Kidney (tissue), 14 donors: ENCODE measurements around the gene MAPT. TPM values are rescaled to one million over a fixed set of nuclear protein-coding genes. Genes with fewer than 3 reads are reported as not detected.

ENCODE experiments used
- DNase-seq, 5 donors: peaks; one replicate each; pipeline ENCODE4 v3.0.0-alpha.2; 2013 to 2020
- FAIRE-seq: peaks from 2 replicates; lab custom pipeline; 2012; peaks lifted over from hg19 to GRCh38; lab: Jason Lieb, UNC
- H3K27ac ChIP-seq, 2 donors: one replicate each; pipeline ENCODE4 v1.7.0; 2013; ENCODE audit warnings: low read depth in 2 of 2, low read length in 2 of 2, inconsistent platforms in 1 of 2
- H3K27me3 ChIP-seq: one replicate; pipeline ENCODE4 v1.7.1; 2013; ENCODE audit warnings: low read length, inconsistent platforms; ENCODE audit not compliant: control insufficient read depth, insufficient read depth
- H3K36me3 ChIP-seq, 3 donors: one replicate each; pipeline versions ENCODE4 v1.7.0 to v1.7.1; 2013; ENCODE audit warnings: low read length in 3 of 3, control low read depth in 1 of 3, inconsistent platforms in 1 of 3; ENCODE audit not compliant: insufficient read depth in 3 of 3, control insufficient read depth in 2 of 3
- H3K4me1 ChIP-seq, 3 donors: one replicate each; pipeline versions ENCODE4 v1.7.0 to v1.7.1; 2013; ENCODE audit warnings: low read length in 3 of 3, inconsistent platforms in 1 of 3, low read depth in 1 of 3; ENCODE audit not compliant: control insufficient read depth in 2 of 3, insufficient read depth in 2 of 3
- H3K4me3 ChIP-seq, 3 donors: one replicate each; pipeline versions ENCODE4 v1.7.0 to v1.8.1; 2013; ENCODE audit warnings: low read length in 3 of 3, control low read depth in 1 of 3, inconsistent platforms in 1 of 3
- H3K9ac ChIP-seq, 3 donors: one replicate each; pipeline versions ENCODE4 v1.7.0 to v1.7.1; 2013; ENCODE audit warnings: low read length in 3 of 3, control low read depth in 1 of 3, inconsistent platforms in 1 of 3
- H3K9me3 ChIP-seq, 3 donors: one replicate each; pipeline versions ENCODE4 v1.7.0 to v1.7.1; 2013; ENCODE audit warnings: low read length in 3 of 3, control low read depth in 1 of 3, inconsistent platforms in 1 of 3; ENCODE audit not compliant: control insufficient read depth in 2 of 3, insufficient read depth in 1 of 3
- intact Hi-C: fragments of 100-400 bp; cut with DNase I; formaldehyde crosslinking; loops from one replicate; pipeline ENCODE4 v1.11.1; 2022
- polyA plus RNA-seq: library from polyadenylated mRNA; stranded (reverse); fragments of 350-450 nt; fragmentation: Illumina TruSeq; extraction: RNeasy Lipid Tissue Mini Kit (QIAGEN cat#74804); gene quantifications from one replicate; pipeline ENCODE4 v1.2.3, GENCODE V29; 2014; ENCODE audit warnings: low read depth, low replicate concordance; ENCODE audit not compliant: insufficient read depth
- total RNA-seq: library from RNA; stranded (reverse); fragmentation: NEBNext Ultra II Directional; extraction: Animal tissue kit (Norgen Biotek cat#: 25700); gene quantifications from one replicate; pipeline ENCODE4 v1.2.1, GENCODE V29; 2021
- TF ChIP-seq, protein P1 (sequence below): IDR thresholded peaks from 3 replicates; pipeline ENCODE4 v1.5.1; 2012; ENCODE audit warnings: mild to moderate bottlenecking, moderate library complexity, borderline replicate concordance; ENCODE audit not compliant: insufficient read depth; ENCODE audit errors: extremely low read depth
- donor health status: control.
- donor health status: control.
- donor health status: control.
- donor health status: control.
- donor health status: control.
- donor health status: DM: yes; HTN: yes; CAD: no.
- donor health status: Normal renal cell carcinoma (clear cell type).

MAPT gene
- total and polyA plus RNA-seq, 2 donors from 2014 or later: 2.9 to 15.4 TPM

DNA sequence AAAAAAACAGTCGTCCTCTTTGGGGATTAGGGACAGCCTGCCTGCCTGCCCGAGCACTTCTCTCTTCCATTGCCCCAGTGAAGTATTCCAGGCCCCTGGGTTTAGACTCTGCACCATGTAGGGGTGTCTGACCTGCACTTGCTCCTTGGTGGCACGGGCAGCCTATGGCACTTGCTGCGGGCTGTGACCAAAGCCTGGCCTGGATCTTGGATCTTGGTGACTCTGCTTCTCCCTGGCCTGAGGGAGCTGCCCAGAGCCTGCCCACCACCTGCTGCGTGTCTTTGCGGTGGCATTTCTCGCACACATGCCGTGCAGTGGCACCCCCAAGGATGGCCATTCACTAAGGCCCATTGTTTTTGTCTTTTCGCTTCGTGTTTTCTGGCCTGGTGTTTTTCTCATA, 98.5 kb downstream of the MAPT start:
- no peak overlapping the region for H3K9ac ChIP-seq
- intact Hi-C loops: no loop called here
- peaks cover 0 to 6% (median 0%) of the 10 kb centered on the region in 3 donors for H3K36me3 ChIP-seq
- no peaks in the 10 kb centered on the region for H3K27me3 ChIP-seq
- DNase-seq (peak in 2 of 5 donors; percentile 36 to 41), FAIRE-seq (no peak)
- TF ChIP-seq, protein P1, sequence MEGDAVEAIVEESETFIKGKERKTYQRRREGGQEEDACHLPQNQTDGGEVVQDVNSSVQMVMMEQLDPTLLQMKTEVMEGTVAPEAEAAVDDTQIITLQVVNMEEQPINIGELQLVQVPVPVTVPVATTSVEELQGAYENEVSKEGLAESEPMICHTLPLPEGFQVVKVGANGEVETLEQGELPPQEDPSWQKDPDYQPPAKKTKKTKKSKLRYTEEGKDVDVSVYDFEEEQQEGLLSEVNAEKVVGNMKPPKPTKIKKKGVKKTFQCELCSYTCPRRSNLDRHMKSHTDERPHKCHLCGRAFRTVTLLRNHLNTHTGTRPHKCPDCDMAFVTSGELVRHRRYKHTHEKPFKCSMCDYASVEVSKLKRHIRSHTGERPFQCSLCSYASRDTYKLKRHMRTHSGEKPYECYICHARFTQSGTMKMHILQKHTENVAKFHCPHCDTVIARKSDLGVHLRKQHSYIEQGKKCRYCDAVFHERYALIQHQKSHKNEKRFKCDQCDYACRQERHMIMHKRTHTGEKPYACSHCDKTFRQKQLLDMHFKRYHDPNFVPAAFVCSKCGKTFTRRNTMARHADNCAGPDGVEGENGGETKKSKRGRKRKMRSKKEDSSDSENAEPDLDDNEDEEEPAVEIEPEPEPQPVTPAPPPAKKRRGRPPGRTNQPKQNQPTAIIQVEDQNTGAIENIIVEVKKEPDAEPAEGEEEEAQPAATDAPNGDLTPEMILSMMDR: no peak
- H3K27ac ChIP-seq: no peak overlapping the region
- H3K4me3 ChIP-seq: no peak overlapping the region
- no peaks in the 10 kb centered on the region for H3K9me3 ChIP-seq
- H3K4me1 ChIP-seq: no peaks in the 10 kb centered on the region

DNA sequence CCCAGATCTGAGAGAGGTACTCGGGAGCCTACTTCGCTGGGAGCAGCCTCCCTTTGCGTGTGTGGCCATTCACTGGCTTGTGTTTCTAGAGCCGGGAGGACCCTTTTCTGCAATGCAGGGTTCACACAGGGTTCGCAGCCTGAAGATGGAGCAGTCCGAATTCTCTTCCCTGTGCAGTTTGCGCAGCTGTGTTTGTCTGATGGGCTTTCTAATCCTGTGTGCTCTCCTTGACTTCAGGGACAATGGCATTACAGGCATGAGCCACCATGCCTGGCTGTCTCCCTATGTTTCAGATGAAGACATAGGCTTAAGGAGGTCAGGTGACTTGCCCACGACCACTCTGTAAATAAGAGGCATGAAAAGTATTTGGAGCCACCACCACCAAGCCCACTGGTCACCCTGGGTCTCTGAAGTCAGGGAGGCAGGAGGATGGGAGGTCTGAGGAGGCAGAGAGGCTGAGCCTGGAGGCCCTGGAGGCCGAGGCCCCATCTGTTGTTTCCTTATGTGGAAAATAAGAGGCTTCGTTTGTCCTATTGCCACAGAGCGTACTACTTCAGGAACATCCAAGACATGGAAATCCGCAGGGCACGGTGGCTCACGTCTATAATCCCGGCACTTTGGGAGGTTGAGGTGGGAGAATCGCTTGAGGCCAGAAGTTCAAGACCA, 99.7 kb downstream of the MAPT start:
- no peaks in the 10 kb centered on the region for H3K4me1 ChIP-seq
- no peak overlapping the region for H3K9ac ChIP-seq
- H3K27me3 ChIP-seq: no peaks in the 10 kb centered on the region
- H3K9me3 ChIP-seq: no peaks in the 10 kb centered on the region
- TF ChIP-seq, protein P1: no peak
- FAIRE-seq (no peak), DNase-seq (no peak)
- H3K36me3 ChIP-seq: peaks cover 0 to 6% (median 0%) of the 10 kb centered on the region in 3 donors
- no peak overlapping the region for H3K4me3 ChIP-seq
- H3K27ac ChIP-seq: no peak overlapping the region
- intact Hi-C loops: no loop called here

DNA sequence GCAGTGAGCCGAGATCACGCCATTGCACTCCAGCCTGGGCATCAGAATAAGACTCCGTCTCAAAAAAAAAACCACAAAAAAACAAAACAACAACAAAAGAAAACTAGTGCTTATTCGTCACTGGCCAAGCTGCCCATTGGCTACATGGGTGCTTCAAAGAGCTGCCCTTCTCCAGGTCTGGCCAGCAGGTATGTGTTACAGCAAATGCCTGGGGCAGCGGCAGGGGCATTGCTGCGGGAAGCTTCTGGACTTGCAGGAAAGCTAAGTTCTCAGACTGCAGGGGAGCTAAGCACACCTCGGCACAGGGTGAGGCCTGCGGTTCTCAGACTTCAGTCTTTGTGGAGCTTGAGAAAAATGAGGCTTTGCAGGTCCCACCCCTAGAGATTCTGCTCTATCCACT, 100.6 kb downstream of the MAPT start:
- Histone ChIP-seq H3K36me3 (peaks cover 0 to 6% (median 0%) of the 10 kb centered on the region in 3 donors), H3K27ac (no peak overlapping the region), H3K4me1 (no peaks in the 10 kb centered on the region), H3K27me3 (no peaks in the 10 kb centered on the region), H3K9ac (no peak overlapping the region), H3K4me3 (no peak overlapping the region), H3K9me3 (no peaks in the 10 kb centered on the region)
- FAIRE-seq (no peak), DNase-seq (no peak)
- intact Hi-C loops: no loop called here
- TF ChIP-seq, protein P1: no peak
